OCI-M2 (cell line): ENCODE data around the gene ALCAM.

Source experiments
- DNase-seq: peaks from one replicate; lab custom pipeline; 2025; ENCODE audit not compliant: unreplicated experiment; lab: John Stamatoyannopoulos, UW

ALCAM gene

GRCh38 chr3:105618556-105618955 is 251.8 kb downstream of the ALCAM start:
- DNase-seq: no peak

- no peak for DNase-seq
These were observed 252.9 kb downstream of the ALCAM start for GRCh38 chr3:105619651-105620050.

GRCh38 chr3:105620236-105620635 is 253.5 kb downstream of the ALCAM start:
- no peak for DNase-seq

GRCh38 chr3:105622169-105622568 is 255.5 kb downstream of the ALCAM start:
- no peak for DNase-seq
